HL-60/S4 treated with phorbol 12-myristate 13-acetate at 8.2 ng/mL for 4 days and 3 days (cell line): ENCODE data around the gene THOC2.
"Not testable (repeated sequence)": the region's sequence is repeated elsewhere in the genome, so short reads cannot be mapped to it uniquely, and the experiment has no call there.

Source experiments
- in situ Hi-C: fragments of 300-500 bp; cut with MboI; formaldehyde crosslinking; loops from 2 replicates; pipeline ENCODE4 v1.15.0; 2022; ENCODE audit warnings: low sequenced_read_pairs

Gene THOC2

DNA sequence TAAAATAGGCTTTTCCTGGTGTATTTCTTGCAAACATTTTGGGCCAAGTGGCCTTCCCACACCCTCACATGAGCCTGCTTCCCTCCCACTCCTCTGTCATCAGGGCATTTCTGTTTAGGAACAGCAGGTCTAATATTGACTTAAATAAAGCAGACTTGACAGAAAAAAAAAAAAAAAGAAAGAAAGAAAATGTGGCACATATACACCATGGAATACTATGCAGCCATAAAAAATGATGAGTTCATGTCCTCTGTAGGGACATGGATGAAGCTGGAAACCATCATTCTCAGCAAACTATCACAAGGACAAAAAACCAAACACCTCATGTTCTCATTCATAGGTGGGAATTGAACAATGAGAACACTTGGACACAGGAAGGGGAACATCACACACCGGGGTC lies 2.3 kb upstream of the THOC2 start:
- in situ Hi-C loops = not testable (repeated sequence)

DNA sequence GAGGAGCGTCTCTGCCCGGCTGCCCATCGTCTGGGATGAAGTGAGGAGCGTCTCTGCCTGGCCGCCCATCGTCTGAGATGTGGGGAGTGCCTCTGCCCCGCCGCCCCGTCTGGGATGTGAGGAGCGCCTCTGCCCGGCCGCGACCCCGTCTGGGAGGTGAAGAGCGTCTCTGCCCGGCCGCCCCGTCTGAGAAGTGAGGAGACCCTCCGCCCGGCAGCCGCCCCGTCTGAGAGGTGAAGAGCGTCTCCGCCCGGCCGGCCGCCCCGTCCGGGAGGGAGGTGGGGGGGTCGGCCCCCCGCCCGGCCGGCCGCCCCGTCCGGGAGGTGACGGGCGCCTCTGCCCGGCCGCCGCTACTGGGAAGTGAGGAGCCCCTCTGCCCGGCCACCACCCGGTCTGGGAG lies 1.2 kb upstream of the THOC2 start:
- in situ Hi-C loops = not testable (repeated sequence)

DNA sequence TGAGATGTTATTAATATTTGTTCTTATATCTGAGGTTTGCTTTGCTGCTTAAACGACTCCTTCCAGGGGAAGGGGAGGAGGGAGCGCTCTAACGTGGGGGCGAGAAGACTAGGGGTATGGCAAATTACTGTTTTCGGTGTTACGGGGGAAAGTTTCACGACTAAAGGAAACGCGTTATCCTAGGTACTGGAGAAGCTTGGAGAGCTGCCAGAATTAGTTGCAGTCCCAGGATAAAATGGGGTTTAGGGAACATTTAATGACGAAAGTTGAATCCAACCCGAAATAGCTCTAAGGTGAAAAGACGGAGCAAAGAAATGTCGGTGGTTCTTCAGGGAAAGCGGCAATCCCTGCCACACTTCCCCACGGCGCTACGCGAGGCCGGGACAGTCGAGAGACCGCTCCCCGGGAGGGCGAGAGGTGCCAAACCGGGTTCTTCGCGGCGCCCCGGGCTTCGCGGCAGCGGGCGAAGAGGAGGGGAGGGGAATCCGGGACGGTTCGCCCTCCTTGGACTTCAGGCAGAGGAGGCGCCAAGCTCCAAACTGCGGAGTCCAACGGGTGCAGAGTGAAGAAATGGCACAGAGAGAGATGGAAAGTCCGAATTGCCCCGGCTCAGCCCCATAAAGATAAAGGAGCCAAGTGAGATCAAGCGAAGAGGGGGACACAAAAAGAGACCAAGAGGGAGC lies 724 bp downstream of the THOC2 start:
- in situ Hi-C loops = no loop called here

DNA sequence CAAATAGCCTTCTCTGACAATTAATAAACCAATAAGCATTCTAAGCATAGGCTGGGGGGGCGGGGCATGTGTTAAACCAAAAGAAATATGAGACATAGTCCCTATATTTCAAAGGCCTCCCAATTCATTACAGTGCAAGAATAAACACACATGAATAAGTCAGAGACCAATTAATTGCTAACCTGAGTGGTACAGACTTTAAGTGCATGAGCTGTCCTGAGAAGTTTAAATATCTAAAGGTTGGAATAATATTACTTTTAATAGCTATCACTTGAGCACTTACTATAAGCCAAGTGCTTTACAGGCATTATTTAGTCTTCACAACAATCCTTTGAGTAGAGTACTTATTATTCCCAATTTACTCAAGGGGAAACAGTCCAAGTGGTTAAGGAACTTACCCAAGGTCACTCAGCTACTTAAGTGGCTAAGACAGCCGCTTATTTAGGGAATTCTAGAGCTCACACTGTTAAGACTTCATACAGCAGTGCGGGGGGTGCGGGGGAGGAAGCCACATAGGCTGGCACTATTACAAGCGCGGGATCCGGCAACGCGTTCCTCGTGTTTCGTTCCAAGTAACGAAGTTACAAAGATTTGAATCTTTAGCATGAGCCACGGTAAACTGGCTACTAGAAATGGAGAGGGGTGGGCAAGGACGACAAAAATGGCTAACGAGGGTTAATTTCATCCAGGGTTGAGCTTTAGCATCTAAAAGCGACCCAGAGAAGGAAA lies 1.4 kb downstream of the THOC2 start:
- in situ Hi-C loops = no loop called here

DNA sequence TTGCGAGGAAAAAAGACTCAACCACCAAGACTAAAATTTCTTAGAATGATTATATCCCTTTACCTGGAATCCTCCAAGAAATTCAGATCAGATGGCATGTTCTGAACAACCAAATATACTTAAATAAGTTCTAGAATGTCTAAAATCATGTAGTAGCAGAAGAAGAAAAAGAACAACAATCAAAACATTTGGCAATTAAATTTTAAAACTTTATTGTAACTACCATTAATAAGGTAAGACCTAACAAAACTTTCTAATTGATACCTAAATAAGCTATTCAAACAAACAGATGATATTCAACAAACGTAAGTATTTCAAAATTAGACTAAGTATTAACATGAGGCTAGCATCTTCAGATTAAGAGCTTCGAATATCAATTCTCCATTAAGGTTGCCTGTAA lies 4.3 kb downstream of the THOC2 start:
- in situ Hi-C loops = no loop called here

DNA sequence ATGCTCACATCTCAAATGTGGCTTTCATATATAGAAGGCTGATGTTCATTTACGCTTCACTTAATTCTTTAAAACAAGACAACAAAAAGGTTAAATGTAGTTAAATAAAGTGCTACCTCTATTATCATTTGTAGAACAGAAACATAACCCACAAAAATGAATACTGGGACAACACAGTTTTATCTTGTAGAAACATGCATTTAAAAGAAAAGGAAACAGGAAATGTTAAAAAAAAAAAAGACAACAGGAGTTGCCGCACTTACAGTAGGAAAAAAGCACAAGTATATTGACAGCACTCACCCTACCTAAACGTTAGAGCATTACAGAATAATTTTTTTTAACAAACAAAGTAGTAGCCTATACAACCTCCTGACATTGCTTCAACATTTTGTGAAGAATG lies 4.8 kb downstream of the THOC2 start:
- in situ Hi-C loops = no loop called here

DNA sequence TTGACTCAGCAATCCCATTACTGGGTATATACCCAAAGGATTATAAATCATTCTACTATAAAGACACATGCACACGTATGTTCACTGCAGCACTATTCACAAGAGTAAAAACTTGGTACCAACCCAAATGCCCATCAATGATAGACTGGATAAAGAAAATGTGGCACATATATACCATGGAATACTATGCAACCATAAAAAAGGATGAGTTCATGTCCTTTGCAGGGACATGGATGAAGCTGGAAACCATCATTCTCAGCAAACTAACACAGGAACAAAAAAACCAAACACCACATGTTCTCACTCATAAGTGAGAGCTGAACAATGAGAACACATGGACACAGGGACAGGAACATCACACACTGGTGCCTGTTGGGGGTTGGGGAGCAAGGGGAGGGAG lies 10.7 kb downstream of the THOC2 start:
- in situ Hi-C loops = not testable (repeated sequence)

DNA sequence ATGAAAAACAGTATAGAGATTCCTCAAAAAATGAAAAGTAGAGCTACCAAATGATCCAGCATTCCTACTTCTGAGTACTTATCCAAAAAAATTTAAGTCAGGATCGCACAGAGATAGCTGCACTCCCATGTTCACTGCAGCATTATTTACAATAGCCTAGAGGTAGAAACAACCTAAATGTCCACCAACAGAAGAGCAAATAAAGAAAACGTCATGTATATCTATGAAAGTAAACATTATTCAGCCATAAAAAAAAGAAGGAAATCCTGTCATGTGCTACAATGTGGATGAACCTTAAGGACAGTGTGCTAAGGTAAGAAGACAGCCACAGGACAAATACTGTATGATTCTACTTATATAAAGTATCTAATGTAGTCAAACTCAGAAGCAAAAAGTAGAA lies 12.4 kb downstream of the THOC2 start:
- in situ Hi-C loops = no loop called here

DNA sequence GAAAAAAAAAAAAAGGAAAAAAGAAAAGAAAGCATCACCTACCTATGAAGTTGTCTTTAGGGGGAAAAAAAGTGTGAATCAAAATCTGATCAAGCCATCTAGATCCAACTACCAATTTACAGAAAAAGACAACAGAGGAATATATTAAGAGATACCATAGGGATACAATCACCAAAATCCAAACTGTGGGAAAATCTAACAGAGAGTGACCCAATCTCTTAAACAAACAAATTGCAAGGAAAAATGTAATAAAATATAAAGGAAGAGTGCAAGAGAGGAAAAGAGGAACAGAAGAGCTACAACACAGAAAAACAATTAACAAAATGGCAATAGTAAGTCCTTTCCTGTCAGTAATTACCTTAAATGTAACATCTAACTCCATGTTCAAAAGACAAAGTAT lies 19.0 kb downstream of the THOC2 start:
- in situ Hi-C loops = no loop called here

DNA sequence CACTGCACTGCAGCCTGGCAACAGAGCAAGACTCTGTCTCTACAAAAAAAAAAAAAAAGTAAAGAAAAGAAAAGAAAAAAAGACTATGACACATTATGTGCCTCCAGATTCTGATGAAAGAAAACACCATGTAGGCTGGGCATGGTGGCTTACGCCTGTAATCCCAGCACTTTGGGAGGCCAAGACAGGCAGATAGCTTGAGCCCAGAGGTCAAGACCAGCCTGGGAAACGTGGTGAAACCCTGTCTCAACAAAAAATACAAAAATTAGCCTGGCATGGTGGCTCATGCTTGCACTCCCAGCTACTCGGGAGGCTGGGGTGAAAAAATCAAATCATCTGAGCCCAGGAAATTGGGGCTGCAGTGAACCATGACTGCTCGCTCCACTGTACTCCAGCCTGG lies 19.4 kb downstream of the THOC2 start:
- in situ Hi-C loops = no loop called here

DNA sequence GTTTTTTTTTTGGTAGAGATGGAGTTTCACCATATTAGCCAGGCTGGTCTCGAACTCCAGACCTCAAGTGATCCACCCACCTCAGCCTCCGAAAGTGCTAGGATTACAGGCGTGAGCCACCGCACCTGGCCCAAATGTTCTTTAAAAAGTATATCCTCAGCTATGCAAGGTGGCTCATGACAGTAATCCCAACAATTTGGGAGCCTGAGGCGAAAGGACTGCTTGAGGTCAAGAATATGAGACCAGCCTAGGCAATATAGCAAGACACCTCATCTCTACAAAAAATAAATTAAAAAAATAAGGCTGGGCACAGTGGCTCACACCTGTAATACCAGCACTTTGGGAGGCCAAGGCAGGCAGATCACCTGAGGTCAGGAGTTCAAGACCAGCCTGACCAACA lies 21.7 kb downstream of the THOC2 start:
- in situ Hi-C loops = not testable (repeated sequence)

DNA sequence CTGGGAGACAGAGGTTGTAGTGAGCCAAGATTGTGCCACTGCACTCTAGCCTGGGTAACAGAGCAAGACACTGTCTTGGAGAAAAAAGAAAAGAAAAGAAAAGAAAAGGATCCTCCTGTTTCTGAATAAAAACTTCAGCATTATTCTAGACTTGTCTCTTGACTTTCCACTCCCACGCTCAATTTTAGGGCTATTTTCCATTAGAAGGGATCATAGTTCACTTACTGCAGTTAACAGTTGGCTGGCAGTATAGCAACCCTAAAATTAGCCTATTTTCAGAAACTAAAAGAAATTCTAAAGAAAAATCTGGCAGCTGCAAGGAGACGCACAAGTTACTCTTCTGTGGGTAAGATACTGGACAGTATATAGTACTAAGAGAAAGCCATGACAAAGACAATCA lies 28.1 kb downstream of the THOC2 start:
- in situ Hi-C loops = no loop called here

DNA sequence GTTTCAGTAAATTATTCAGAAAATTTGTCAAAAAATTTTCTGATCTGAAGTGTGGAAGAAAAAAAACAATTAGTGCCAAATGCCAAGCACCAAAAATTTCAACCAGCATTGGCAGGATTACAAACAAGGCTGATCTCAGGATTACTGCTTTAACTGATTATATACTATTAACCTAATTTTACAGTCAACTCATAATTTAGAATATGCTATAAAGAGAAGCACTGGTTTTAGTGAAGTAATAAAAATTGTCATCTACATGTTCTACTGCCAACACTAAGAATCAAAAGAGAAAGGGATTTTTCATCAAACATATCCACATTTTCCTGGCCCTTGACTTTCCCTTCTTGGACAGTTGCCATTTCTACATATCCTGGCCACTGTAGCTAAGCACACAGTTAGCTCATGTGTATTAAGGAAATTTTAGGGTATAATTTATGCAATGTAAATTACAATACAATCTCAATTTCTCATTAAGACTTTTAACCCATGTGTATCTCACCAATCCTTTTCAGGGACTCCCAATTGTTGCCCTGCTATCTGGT lies 33.8 kb downstream of the THOC2 start:
- in situ Hi-C loops = no loop called here

DNA sequence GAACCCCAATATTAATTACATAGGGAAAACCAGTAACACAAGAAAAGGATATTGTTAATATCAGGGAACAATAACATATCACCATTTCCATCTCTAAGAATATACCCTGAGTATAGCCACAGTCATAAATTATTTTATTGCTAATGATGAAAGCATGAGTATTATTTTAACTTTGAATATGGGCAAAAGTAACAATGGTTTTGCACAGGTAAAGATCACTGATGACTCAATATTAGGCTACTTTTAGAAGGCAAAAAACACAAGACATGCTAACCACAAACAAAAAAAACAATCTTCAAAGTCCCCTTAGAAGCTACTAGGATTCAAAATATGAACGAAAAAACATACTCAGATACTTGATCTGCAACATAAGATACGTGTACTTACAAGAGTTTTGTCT lies 36.5 kb downstream of the THOC2 start:
- in situ Hi-C loops = no loop called here

DNA sequence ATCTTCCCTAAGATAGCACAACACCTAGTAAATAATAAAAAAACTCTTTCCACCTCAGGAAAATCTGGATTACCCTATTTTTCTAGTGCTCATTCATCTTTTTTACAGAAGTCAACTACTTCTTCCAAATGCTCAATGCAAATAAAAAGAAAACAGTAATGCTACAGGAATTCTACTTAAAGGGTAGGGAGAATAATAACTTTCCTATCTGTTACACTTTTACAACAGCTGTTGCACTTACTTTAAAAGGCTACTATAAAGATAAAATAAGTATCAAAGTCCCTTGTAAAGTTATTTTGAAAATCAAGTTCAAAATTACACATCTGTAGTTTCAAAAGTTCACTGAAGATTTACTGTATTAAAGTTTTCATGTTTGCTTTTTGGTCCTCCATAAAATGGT lies 37.6 kb downstream of the THOC2 start:
- in situ Hi-C loops = no loop called here

DNA sequence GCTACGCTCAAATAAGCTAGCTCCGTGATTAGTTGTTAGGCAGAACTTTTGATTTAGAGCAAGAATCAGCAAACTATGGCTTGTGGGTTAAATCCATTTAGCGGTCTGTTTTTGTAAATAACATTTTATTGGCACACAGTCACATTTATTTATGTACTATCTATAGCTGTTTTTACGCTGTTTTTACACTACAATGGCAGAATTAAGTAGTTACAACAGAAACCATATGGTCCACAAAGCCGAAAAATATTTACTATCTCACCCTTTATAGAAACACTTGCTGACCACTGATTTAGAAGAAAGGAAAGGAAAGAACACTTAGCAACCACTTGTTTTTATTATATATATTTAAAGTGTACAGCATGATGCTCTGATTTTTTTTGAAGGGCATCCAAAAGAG lies 41.1 kb downstream of the THOC2 start:
- in situ Hi-C loops = no loop called here

DNA sequence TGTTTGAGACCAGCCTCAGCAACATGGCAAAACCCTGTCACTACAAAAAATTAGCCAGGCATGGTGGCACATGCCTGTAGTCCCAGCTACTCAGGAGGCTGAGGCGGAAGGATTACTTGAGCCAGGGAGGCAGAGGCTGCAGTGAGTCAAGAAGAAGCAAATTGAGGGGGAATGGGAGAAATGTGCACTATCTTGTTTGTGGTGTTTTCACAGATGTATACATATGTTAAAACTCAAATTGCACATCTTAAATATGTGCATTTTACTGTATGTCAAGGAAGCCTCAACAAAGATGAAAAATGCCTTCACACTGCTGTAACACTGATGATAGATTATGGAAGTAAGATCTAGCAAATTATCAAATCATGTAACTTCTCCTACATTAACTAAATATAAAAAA lies 44.3 kb downstream of the THOC2 start:
- in situ Hi-C loops = no loop called here

DNA sequence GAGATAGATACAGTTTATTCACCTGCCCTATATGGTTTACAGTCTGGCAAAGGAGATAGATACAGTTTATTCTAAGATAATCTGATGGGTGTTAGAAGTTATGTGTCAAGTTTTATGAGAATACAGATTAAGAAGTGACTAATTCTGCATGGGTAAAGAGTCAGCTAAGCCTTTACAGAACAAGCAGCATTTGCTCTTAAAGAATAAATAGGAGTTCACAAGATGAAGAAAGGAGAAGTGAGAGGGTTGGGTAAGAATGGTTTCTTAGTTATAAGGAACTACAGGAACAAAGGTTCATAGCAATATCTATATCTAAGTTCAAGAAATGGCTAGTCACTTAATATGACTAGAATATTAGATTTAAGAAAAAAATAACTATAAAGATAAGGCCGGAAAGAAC lies 47.6 kb downstream of the THOC2 start:
- in situ Hi-C loops = no loop called here

DNA sequence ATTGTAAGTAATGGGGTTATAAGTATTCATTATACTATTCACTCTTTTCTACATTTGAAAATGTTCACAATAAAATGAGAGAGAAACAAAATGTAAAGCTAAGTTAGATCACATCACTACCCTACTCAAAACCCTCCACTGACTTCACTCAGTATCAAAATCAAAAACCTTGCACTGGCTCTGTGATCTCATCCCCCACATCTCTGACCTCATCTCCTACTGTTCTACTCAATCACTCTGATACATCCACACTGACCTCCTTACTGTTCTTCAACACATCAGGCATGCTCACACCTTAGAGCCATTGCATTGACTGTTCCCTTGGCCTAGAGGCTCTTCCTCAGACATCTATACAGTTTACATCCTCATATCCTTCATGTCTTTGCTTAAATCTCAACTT lies 50.7 kb downstream of the THOC2 start:
- in situ Hi-C loops = no loop called here

DNA sequence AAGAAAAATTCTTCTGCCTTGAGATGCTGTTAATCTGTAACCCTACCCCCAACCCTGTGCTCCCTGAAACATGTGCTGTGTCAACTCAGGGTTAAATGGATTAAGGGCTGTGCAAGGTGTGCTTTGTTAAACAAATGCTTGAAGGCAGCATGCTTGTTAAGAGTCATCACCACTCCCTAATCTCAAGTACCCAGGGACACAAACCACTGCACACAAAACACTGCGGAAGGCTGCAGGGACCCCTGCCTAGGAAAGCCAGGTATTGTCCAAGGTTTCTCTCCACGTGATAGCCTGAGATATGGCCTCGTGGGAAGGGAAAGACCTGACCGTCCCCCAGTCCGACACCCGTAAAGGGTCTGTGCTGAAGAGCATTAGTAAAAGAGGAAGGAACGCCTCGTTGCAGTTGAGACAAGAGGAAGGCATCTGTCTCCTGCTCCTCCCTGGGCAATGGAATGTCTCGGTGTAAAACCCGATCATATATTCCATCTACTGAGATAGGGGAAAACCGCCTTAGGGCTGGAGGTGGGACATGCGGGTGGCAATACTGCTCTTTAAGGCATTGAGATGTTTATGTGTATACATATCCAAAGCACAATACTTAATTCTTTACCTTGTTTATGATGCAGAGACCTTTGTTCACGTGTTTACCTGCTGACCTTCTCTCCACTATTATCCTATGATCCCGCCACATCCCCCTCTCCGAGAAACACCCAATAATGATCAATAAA lies 53.0 kb downstream of the THOC2 start:
- in situ Hi-C loops = not testable (repeated sequence)

DNA sequence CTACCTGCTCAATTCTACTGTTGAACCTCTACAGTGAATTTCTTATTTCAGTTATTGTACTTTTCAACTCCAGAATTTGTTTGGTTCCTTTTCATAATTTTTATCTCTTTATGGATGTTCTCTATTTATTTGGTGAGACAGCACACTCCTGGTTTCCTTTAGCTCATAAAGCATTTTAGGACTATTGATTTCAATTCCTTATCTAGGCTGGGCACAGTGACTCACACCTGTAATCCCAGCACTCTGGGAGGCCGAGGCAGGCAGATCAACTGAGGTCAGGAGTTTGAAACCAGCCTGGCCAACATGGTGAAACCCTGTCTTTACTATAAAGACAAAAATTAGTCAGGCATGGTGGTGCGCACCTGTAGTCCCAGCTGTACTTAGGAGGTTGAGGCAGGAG lies 57.7 kb downstream of the THOC2 start:
- in situ Hi-C loops = no loop called here

DNA sequence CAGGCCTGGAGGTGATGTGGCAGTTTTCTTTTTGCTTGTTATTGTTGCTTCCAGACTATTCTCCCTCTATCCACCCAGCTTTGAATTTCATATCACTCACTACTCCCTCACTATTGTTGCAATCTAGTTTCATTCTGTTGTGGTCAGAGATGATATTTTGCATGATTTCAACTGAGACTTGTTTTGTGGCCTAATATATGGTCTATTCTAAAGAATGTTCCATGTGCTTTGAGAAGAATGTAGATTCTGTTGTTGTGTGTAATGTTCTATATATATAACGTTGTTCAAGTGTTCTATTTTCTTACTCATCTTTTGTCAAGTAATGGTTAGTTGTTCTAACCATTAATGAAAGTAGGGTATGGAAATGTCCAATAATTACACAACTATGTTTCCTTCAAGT lies 59.0 kb downstream of the THOC2 start:
- in situ Hi-C loops = no loop called here
